ENCODE results near the gene SLC2A5.
"Not testable (repeated sequence)": the region's sequence is repeated elsewhere in the genome, so short reads cannot be mapped to it uniquely, and the experiment has no call there.

Gene SLC2A5

DNA sequence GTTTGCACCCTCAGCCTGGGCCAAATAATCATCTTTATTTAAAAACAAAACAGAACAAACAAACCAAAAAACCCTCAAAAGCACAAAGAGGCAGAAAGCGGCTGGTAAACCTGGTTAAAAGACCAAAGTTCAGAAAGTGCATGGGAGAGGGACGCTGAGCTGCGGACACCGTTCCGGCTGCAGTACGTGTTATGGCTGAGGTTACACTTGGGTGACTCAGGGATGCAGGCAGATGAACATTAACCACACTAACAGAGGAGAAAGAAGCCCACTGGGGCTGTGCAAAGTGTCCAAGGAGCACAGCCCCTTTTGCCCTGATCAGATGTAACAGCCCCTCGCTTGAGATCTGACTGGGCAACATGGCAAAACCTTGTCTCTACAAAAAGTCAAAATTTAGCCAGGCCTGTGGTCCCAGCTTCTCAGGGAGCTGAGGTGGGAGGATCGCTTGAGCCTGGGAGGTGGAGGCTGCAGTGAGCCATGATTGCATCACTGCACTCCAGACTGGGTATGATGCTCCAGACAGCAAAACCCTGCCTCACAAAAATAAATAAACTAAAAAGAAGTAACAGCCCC, 31.1 kb upstream of the SLC2A5 start:
- Mint-ChIP-seq H3K4me3 (no peak overlapping the region), H3K4me1 (ENCODE audit: low read depth) (no peaks in the 10 kb centered on the region)

DNA sequence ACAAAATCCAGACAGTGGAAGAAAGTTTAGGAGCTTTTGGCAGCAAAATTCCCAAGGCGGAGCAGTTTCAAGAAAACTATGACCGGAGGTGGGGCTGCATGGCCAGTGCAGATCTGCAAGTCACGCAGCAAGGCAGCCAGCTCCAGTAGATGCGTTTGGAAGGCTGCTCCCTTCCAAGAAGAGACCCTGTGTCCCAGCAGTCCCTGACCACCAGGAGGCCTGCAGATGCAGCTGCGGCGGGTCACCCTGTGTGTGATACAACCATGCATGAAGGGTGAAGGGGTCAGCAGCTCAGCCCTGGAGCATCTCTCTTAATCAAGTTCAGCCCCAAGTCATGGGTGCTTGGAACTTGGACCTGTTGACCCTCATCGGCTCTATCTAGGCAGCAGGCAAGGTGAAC, 30.1 kb upstream of the SLC2A5 start:
- DNase-seq (ENCODE audit: low spot score): no peak
- Mint-ChIP-seq H3K36me3 (ENCODE audit: low read depth) (no peaks in the 10 kb centered on the region), H3K27ac (no peak overlapping the region), H3K9me3 (no peaks in the 10 kb centered on the region), H3K4me3 (no peak overlapping the region), H3K27me3 (ENCODE audit: low read depth) (peaks cover 10% of the 10 kb centered on the region), H3K4me1 (ENCODE audit: low read depth) (no peaks in the 10 kb centered on the region)

More for the DNA sequence above, 31.1 kb upstream of the SLC2A5 start:
- no peak for DNase-seq (ENCODE audit: low spot score)
- Mint-ChIP-seq H3K36me3 (ENCODE audit: low read depth) (no peaks in the 10 kb centered on the region), H3K27ac (no peak overlapping the region), H3K27me3 (ENCODE audit: low read depth) (peaks cover 4% of the 10 kb centered on the region), H3K9me3 (no peaks in the 10 kb centered on the region)

GRCh38 chr1:9097947-9098705, 28.7 kb upstream of the SLC2A5 start:
- peaks cover 11% of the 10 kb centered on the region for H3K27me3 Mint-ChIP-seq (ENCODE audit: low read depth)
- H3K4me3 Mint-ChIP-seq: no peak overlapping the region
- no peaks in the 10 kb centered on the region for H3K9me3 Mint-ChIP-seq
- DNase-seq (ENCODE audit: low spot score): no peak
- no peak overlapping the region for H3K27ac Mint-ChIP-seq
- no peaks in the 10 kb centered on the region for H3K36me3 Mint-ChIP-seq (ENCODE audit: low read depth)
- H3K4me1 Mint-ChIP-seq (ENCODE audit: low read depth): no peaks in the 10 kb centered on the region

- no peaks in the 10 kb centered on the region for H3K4me1 Mint-ChIP-seq (ENCODE audit: low read depth)
- no peak for DNase-seq (ENCODE audit: low spot score)
- no peaks in the 10 kb centered on the region for H3K36me3 Mint-ChIP-seq (ENCODE audit: low read depth)
- H3K27me3 Mint-ChIP-seq (ENCODE audit: low read depth): peaks cover 11% of the 10 kb centered on the region
- no peak overlapping the region for H3K27ac Mint-ChIP-seq
- no peaks in the 10 kb centered on the region for H3K9me3 Mint-ChIP-seq
- H3K4me3 Mint-ChIP-seq: no peak overlapping the region
Measured at GRCh38 chr1:9095818-9096217, 26.4 kb upstream of the SLC2A5 start.

- not testable (repeated sequence) for H3K27ac Mint-ChIP-seq; H3K4me3 Mint-ChIP-seq; H3K36me3 Mint-ChIP-seq (ENCODE audit: low read depth); DNase-seq (ENCODE audit: low spot score); H3K9me3 Mint-ChIP-seq; H3K4me1 Mint-ChIP-seq (ENCODE audit: low read depth)
- peaks cover 13% of the 10 kb centered on the region for H3K27me3 Mint-ChIP-seq (ENCODE audit: low read depth)
Measured at GRCh38 chr1:9093996-9094595, 24.7 kb upstream of the SLC2A5 start.

DNA sequence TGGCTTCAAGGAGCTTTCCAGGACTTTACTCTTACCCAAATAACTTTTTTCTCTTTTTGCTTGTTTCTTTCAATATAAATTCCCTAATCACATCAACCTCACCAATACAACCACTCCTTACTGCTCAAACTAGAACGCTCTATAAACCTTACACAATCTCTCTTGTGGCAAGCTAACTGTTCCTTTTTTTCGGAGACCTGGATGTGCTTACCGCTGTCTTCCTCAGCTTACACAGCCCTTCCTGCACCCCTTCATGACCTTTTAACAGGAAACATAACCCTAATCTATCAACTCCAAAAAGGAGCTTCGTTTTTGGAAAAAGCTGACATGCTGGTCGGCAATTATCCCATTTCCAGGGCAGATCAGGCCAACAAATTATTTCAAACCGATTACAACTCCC, 24.1 kb upstream of the SLC2A5 start:
- H3K4me1 Mint-ChIP-seq (ENCODE audit: low read depth): peaks cover 3% of the 10 kb centered on the region
- no peak overlapping the region for H3K4me3 Mint-ChIP-seq
- no peaks in the 10 kb centered on the region for H3K9me3 Mint-ChIP-seq
- no peaks in the 10 kb centered on the region for H3K36me3 Mint-ChIP-seq (ENCODE audit: low read depth)
- DNase-seq (ENCODE audit: low spot score): no peak
- no peak overlapping the region for H3K27ac Mint-ChIP-seq
- peaks cover 18% of the 10 kb centered on the region for H3K27me3 Mint-ChIP-seq (ENCODE audit: low read depth)

GRCh38 chr1:9093091-9093490, 23.7 kb upstream of the SLC2A5 start:
- Mint-ChIP-seq H3K27me3 (ENCODE audit: low read depth) (peaks cover 18% of the 10 kb centered on the region), H3K4me1 (ENCODE audit: low read depth) (peaks cover 3% of the 10 kb centered on the region), H3K9me3 (no peaks in the 10 kb centered on the region), H3K27ac (no peak overlapping the region), H3K36me3 (ENCODE audit: low read depth) (no peaks in the 10 kb centered on the region), H3K4me3 (no peak overlapping the region)
- no peak for DNase-seq (ENCODE audit: low spot score)

DNA sequence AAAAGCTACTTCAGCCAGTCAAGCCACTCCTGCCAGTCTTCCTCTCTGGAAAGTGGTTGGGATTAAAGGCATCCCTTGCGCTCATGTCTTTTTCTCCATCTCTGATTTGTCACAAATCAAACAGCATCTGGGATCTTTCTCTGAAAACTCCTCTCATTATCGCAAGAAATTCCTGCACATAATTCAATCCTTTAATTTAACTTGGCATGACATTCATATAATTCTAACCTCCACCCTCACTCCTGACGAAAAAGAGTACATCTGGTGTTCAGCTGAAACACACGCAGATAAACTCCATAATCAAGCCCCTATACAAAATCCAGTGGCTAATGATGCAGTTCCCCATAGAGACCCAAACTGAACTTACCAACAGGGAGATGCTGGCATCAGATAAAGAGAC, 19.4 kb upstream of the SLC2A5 start:
- H3K4me1 Mint-ChIP-seq (ENCODE audit: low read depth): peaks cover 9% of the 10 kb centered on the region
- no peaks in the 10 kb centered on the region for H3K36me3 Mint-ChIP-seq (ENCODE audit: low read depth)
- H3K27me3 Mint-ChIP-seq (ENCODE audit: low read depth): peaks cover 30% of the 10 kb centered on the region
- no peak for DNase-seq (ENCODE audit: low spot score)
- H3K27ac Mint-ChIP-seq: no peak overlapping the region
- H3K9me3 Mint-ChIP-seq: no peaks in the 10 kb centered on the region
- H3K4me3 Mint-ChIP-seq: no peak overlapping the region

GRCh38 chr1:9087411-9088125, 18.1 kb upstream of the SLC2A5 start:
- DNase-seq (ENCODE audit: low spot score): no peak
- peaks cover 16% of the 10 kb centered on the region for H3K4me1 Mint-ChIP-seq (ENCODE audit: low read depth)
- H3K27ac Mint-ChIP-seq: no peak overlapping the region
- H3K9me3 Mint-ChIP-seq: no peaks in the 10 kb centered on the region
- H3K27me3 Mint-ChIP-seq (ENCODE audit: low read depth): peaks cover 30% of the 10 kb centered on the region
- H3K36me3 Mint-ChIP-seq (ENCODE audit: low read depth): no peaks in the 10 kb centered on the region
- no peak overlapping the region for H3K4me3 Mint-ChIP-seq

GRCh38 chr1:9086796-9087195, 17.4 kb upstream of the SLC2A5 start:
- no peak overlapping the region for H3K4me3 Mint-ChIP-seq
- H3K9me3 Mint-ChIP-seq: no peaks in the 10 kb centered on the region
- DNase-seq (ENCODE audit: low spot score): no peak
- H3K27me3 Mint-ChIP-seq (ENCODE audit: low read depth): peaks cover 30% of the 10 kb centered on the region
- no peaks in the 10 kb centered on the region for H3K36me3 Mint-ChIP-seq (ENCODE audit: low read depth)
- H3K4me1 Mint-ChIP-seq (ENCODE audit: low read depth): peaks cover 22% of the 10 kb centered on the region
- no peak overlapping the region for H3K27ac Mint-ChIP-seq

GRCh38 chr1:9086045-9086444, 16.6 kb upstream of the SLC2A5 start:
- peaks cover 32% of the 10 kb centered on the region for H3K27me3 Mint-ChIP-seq (ENCODE audit: low read depth)
- H3K4me1 Mint-ChIP-seq (ENCODE audit: low read depth): peaks cover 24% of the 10 kb centered on the region
- no peaks in the 10 kb centered on the region for H3K9me3 Mint-ChIP-seq
- no peak overlapping the region for H3K27ac Mint-ChIP-seq
- no peaks in the 10 kb centered on the region for H3K36me3 Mint-ChIP-seq (ENCODE audit: low read depth)
- H3K4me3 Mint-ChIP-seq: no peak overlapping the region
- DNase-seq (ENCODE audit: low spot score): no peak

GRCh38 chr1:9085306-9085940, 16.0 kb upstream of the SLC2A5 start:
- Mint-ChIP-seq H3K36me3 (ENCODE audit: low read depth) (peaks cover under 1% of the 10 kb centered on the region), H3K27ac (no peak overlapping the region), H3K9me3 (no peaks in the 10 kb centered on the region), H3K27me3 (ENCODE audit: low read depth) (peaks cover 33% of the 10 kb centered on the region), H3K4me1 (ENCODE audit: low read depth) (peaks cover 29% of the 10 kb centered on the region), H3K4me3 (no peak overlapping the region)
- DNase-seq (ENCODE audit: low spot score): no peak

DNA sequence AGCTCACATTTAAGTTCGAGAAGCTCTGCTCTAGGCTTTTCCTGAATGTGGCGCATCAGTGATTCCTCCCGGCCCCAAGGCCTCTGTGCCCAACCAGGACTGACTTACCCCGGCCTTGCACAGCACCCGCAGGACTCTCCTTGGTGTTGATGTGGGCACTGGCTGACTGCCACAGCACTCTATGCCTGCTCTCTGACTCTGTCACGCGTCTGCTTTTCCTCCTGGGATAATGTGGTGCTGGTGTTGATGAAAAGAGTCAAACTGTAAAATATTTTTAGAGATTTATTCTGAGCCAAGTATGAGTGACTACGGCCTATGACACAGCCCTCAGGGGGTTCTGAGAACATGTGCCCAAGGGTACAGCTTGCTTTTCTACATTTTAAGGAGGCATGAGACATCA, 15.5 kb upstream of the SLC2A5 start:
- H3K27ac Mint-ChIP-seq: no peak overlapping the region
- DNase-seq (ENCODE audit: low spot score): no peak
- peaks cover 34% of the 10 kb centered on the region for H3K4me1 Mint-ChIP-seq (ENCODE audit: low read depth)
- H3K27me3 Mint-ChIP-seq (ENCODE audit: low read depth): peaks cover 36% of the 10 kb centered on the region
- H3K9me3 Mint-ChIP-seq: no peaks in the 10 kb centered on the region
- no peak overlapping the region for H3K4me3 Mint-ChIP-seq
- peaks cover 4% of the 10 kb centered on the region for H3K36me3 Mint-ChIP-seq (ENCODE audit: low read depth)

DNA sequence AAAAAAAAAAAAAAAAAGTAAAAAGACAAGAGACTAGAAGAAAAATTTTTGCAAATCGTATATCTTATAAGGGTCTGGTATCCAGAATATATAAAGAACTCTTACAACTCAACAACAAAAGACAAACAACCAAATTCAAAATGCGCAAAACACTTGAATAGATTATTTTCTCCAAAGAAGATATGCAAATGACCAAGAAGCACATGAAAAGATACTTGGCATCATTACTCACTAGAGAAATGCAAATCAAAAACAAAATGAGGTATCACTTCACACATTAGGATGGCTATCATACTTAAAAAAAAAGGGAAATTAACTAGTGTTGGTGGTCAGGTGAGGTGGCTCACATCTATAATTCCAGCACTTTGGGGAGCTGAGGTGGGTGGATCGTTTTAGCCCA, 12.0 kb upstream of the SLC2A5 start:
- H3K4me1 Mint-ChIP-seq (ENCODE audit: low read depth): peaks cover 56% of the 10 kb centered on the region
- H3K27me3 Mint-ChIP-seq (ENCODE audit: low read depth): peaks cover 36% of the 10 kb centered on the region
- no peak overlapping the region for H3K27ac Mint-ChIP-seq
- H3K36me3 Mint-ChIP-seq (ENCODE audit: low read depth): peaks cover 6% of the 10 kb centered on the region
- H3K4me3 Mint-ChIP-seq: no peak overlapping the region
- no peaks in the 10 kb centered on the region for H3K9me3 Mint-ChIP-seq
- DNase-seq (ENCODE audit: low spot score): no peak

Data from T-helper 2 cell treated with Interferon-gamma antibody and Interleukin-4, amounts not matched to agents 5 μg/mL and 100 μg/mL, for 36 hours (primary cell).